Hepatocyte (in vitro differentiated cells): ENCODE data around the gene ODF4.

Experiments used
- EZH2 ChIP-seq: fragments of 200-600 bp; sonication (generic); IDR thresholded peaks from 2 replicates; pipeline ENCODE4 v1.6.1; 2016; ENCODE audit warnings: antibody characterized with exemption, mild to moderate bottlenecking, borderline replicate concordance
- EZH2phosphoT487 ChIP-seq: fragments of 200-600 bp; sonication (generic); IDR thresholded peaks from one replicate; pipeline ENCODE4 v1.6.1; 2018; ENCODE audit warnings: antibody characterized with exemption, mild to moderate bottlenecking, low read depth, moderate library complexity; ENCODE audit not compliant: unreplicated experiment, severe bottlenecking
- TF ChIP-seq, protein P1 (sequence below): fragments of 200-600 bp; sonication (generic); IDR thresholded peaks from 2 replicates; pipeline ENCODE4 v1.5.1; 2016; ENCODE audit warnings: antibody characterized with exemption, mild to moderate bottlenecking; ENCODE audit not compliant: poor library complexity

DNA sequence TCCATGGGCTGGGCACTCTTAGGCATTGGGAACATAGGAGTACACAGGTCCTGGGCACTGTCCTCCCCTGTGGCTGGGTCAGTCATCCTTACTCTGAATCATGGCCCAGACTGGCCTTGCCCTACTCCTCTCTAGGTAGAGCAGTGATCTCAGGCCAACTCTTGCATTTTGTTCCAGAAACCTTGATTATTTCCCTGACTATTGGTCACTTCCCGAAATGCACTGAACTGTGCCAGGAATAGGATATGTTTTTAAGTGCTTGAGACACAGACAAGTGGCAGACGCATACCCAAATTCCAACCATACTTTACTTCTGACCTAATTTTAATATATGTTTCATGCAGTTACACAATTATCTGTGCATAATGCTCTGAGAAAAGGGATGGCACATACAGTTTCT, 26.6 kb downstream of the ODF4 start:
- TF ChIP-seq, protein P1, sequence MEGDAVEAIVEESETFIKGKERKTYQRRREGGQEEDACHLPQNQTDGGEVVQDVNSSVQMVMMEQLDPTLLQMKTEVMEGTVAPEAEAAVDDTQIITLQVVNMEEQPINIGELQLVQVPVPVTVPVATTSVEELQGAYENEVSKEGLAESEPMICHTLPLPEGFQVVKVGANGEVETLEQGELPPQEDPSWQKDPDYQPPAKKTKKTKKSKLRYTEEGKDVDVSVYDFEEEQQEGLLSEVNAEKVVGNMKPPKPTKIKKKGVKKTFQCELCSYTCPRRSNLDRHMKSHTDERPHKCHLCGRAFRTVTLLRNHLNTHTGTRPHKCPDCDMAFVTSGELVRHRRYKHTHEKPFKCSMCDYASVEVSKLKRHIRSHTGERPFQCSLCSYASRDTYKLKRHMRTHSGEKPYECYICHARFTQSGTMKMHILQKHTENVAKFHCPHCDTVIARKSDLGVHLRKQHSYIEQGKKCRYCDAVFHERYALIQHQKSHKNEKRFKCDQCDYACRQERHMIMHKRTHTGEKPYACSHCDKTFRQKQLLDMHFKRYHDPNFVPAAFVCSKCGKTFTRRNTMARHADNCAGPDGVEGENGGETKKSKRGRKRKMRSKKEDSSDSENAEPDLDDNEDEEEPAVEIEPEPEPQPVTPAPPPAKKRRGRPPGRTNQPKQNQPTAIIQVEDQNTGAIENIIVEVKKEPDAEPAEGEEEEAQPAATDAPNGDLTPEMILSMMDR: no peak
- TF ChIP-seq EZH2phosphoT487: no peak
- no peak for TF ChIP-seq EZH2
